RWPE1 (cell line): ENCODE results near the gene TTC38.
A peak's percentile ranks its signal among the peaks of the same experiment; 100 is the strongest.
"Not testable (repeated sequence)": the region's sequence is repeated elsewhere in the genome, so short reads cannot be mapped to it uniquely, and the experiment has no call there.

Experiments used
- CTCF ChIA-PET: fragments of 350-600 bp; sonication (Branson Sonifier 250); formaldehyde crosslinking; extraction: SDS; loops from one replicate; lab custom pipeline; 2021; lab: Yijun Ruan, JAX
- POLR2A ChIA-PET: fragments of 400-600 bp; formaldehyde crosslinking; extraction: SDS; loops from one replicate; lab custom pipeline; 2020; ENCODE audit warnings: antibody characterized with exemption; ENCODE audit not compliant: low non-redundant PET; lab: Yijun Ruan, JAX
- DNase-seq: peaks from one replicate; pipeline ENCODE4 v3.0.0; 2012; ENCODE audit warnings: low spot score
- H3K27ac ChIP-seq: fragments of 450-650 bp; 2 replicates; pipeline ENCODE4 v1.5.1; 2017
- CTCF ChIP-seq: fragments of 450-650 bp; conservative IDR thresholded peaks from 2 replicates; pipeline ENCODE4 v1.5.1; 2017; ENCODE audit warnings: low read depth, mild to moderate bottlenecking

Gene TTC38

DNA sequence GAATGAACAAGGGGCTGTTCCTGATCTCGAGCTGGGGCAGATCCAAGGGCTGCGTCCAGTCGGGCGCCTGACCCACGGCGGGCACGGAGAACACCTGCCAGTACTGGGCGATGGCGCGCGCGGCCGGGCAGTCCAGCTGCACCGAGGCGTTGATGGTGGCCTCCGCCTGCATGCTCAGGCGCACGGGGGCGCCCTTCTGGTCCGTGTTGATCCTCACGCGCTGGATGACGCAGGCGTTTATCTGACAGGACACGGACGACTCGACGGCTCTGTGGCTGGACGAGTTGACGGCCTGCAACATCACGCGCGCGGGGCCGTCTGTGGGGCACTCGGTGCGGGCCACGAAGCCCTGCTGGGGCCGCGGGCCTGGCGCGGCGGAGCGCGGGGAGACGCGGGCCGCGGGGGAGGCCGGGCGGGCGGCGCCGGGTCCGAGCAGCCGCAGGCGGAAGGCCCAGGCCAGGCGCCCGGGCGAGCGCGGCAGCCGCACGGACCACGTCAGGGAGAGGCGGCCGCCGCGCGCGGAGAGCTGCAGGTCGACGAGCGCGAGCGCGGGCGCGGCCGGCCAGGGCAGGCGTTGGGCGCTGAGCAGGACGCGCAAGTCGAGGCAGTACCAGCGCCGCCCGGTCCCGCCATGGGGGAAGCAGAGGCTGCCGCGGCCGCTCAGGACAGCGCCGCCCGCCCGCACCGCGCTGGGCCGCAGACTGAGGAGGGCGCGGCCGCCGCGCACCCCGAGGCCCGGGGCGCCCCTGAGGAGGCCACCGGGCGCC, 5.2 kb upstream of the TTC38 start:
- POLR2A ChIA-PET: no interaction called here
- DNase-seq: no peak
- CTCF ChIA-PET: no interaction called here
- no peak for TF ChIP-seq CTCF
- H3K27ac ChIP-seq: no peak overlapping the region

GRCh38 chr22:46263216-46263590, 4.6 kb upstream of the TTC38 start, which contains the start of gene PKDREJ:
TSS of gene PKDREJ (minus strand) at chr22:46263343. CDS start at chr22:46263322, 21 bp downstream.
- CTCF ChIA-PET: no interaction called here
- POLR2A ChIA-PET: no interaction called here
- no peak for TF ChIP-seq CTCF
- no peak within 1 kb of the TSS for H3K27ac ChIP-seq
- DNase-seq: no peak

- POLR2A ChIA-PET, DNase-seq, H3K27ac ChIP-seq, CTCF ChIA-PET: not testable (repeated sequence)
Observed at GRCh38 chr22:46264520-46264919, 3.3 kb upstream of the TTC38 start.

DNA sequence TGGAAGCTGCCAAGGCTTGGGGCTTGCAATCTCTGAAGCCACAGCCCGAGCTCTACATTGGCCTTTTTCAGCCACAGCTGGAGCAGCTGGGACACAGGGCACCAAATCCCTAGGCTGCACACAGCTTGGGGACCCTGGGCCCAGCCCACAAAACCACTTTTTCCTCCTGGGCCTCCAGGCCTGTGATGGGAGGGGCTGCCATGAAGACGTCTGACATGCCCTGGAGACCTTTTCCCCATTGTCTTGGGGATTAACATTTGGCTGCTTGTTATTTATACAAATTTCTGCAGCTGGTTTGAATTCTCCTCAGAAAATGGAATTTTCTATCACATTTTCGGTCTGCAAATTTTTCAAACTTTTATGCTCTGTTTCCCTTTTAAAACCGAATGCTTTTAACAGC, 2.2 kb upstream of the TTC38 start:
- POLR2A ChIA-PET, DNase-seq, H3K27ac ChIP-seq, CTCF ChIA-PET: not testable (repeated sequence)

DNA sequence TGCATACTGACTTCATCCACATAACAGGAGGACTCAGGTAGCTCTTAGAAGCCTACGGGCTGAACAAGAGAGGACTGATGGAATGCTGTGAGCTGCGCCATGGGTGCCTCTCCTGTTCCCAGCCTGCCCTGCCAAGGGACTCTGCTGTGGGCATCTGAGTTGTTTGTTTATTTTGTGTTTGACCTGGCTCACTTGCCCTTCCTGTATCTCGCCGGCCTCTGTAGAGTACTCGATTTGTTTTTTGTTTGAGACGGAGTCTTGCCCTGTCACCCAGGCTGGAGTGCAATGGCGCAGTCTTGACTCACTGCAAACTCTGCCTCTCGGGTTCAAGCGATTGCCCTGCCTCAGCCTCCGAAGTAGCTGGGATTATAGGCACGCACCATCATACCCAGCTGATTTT, 1.8 kb downstream of the TTC38 start:
- H3K27ac ChIP-seq: peak overlapping the region; percentile 76
- no peak for TF ChIP-seq CTCF
- DNase-seq: no peak
- ChIA-PET CTCF (interaction anchor here (0.5 kb wide), 1 partner anchor 145 kb away, joined by 3 read pairs; no protein-coding TSS in a partner anchor), POLR2A (interaction anchor here (0.6 kb wide), 1 partner anchor 32 kb away, joined by 3 read pairs; no protein-coding TSS in a partner anchor)

DNA sequence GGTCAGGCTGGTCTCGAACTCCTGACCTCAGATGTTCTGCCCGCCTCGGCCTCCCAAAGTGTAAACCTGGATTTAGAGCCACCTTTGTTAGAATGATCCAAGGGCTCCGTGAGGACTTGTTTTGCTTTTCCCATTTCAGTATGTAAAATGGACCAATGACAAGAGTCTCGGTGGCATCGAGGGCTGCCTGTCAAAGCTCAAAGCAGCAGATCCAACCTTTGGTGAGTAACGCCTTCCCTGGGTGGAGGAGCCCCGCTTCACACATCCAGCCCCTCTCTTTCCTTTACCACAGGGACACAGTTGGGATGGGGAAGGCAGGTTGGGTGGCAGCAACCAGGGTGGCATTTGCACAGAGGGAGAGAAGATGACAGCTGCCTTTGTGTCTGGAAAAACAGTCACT, 4.4 kb downstream of the TTC38 start:
- CTCF ChIA-PET: no interaction called here
- POLR2A ChIA-PET: no interaction called here
- DNase-seq: no peak

DNA sequence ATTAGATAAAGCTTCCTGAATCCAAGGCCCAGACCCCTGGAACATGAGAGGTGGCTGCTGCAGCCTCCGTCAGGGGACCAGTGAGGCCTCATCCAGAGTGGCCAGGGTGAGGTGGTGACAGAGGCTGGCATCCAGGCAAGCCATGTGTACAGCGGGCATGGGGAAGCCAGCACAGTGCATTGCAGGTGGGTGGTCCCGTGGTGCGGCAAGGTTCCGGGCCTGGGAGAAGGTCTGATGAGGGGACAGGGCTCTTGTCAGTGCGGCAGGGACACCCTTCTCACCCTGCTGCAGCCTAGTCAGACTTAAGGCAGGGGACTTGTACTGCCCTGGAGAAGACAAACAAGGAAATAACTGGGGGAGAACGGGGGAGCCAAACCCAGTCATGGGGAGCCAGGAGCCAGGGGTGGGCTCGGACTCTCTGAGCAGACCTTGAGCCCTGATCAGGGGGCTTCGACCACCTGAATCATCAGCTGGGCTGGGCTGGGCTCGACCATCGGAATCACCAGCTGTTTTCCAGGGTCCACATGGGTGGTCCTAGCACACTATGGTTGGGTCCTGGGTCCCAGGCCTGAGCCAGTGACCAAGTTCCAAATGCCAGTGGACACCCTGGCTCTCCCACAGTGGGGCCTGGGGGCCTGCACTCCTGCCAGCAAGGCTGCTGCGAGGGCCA, 5.1 kb downstream of the TTC38 start:
- no peak for TF ChIP-seq CTCF
- CTCF ChIA-PET: no interaction called here
- DNase-seq: no peak
- H3K27ac ChIP-seq: no peak overlapping the region
- POLR2A ChIA-PET: no interaction called here

More for the DNA sequence above, 4.4 kb downstream of the TTC38 start:
- no peak overlapping the region for H3K27ac ChIP-seq
- TF ChIP-seq CTCF: no peak
